ENCODE results near the gene PPP5C. TPM values are rescaled to one million over a fixed set of nuclear protein-coding genes. Genes with fewer than 3 reads are reported as not detected.
A peak's percentile ranks its signal among the peaks of the same experiment; 100 is the strongest.
"Not testable (repeated sequence)": the region's sequence is repeated elsewhere in the genome, so short reads cannot be mapped to it uniquely, and the experiment has no call there.

Gene PPP5C
- total RNA-seq, 2 experiments from 2014 or later = 108 to 111 TPM

DNA sequence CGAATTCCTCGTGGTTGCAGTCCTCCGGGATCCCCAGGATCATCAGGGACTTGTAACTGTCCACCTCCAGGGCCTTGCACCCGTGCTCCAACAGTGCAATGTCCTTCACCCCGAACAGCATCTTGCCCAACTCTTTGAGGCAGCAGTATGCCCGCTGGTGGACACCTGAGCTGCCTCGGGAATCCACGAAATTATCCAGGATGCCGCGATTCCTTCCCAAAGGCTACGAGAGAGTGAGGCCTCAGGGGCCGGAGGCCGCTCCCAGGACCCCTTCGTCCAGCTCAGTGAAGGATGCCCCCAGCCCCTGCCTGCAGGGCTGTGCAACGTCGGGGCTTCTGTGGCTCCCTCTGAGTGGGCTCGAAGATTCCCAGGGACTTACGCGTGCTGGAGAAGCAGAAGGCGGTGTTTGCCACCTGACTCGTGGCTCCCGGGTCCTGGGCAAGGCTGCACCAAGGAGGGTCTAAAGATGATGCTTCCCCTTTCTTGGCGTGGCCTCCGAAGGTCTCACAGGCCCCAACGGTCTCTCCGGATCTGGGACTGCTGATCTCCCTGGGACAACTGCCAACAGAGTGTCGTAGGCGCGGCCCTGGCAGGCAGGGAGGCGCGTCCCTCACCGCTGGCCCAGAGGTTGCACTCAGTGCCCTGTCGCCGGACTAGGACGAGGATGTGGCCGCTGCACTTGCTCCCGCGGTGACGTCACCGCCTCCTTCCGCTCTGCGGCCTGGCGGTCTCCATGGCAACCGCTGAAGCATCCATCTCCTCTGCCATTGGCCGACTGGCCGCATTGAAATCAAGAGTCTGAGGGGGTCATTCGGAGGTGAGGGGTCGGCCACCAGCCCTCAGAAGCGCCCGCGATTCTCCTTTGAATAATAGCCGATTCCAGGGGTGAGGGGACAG is 81.6 kb downstream of the PPP5C start, which contains the start of gene PNMA8C:
PNMA8C (minus strand) TSS at position 698 of the 897 bp plus-strand sequence; CDS start at position 121, 577 bp downstream.
- peak; percentile 78 for DNase-seq
- intact Hi-C loops (cut with micrococcal nuclease) = no loop called here
- ChIA-PET POLR2A (no interaction called here), CTCF (interaction anchor here (1.0 kb wide), 1 partner anchor 86 kb away, joined by 3 read pairs; no protein-coding TSS in a partner anchor)
- peak within 1 kb of the TSS; percentile 52 for H3K4me3 Mint-ChIP-seq
- H3K4me1 Mint-ChIP-seq (ENCODE audit: low read depth) = peaks cover 32% of the 10 kb centered on the region
- no peaks in the 10 kb centered on the region for H3K9me3 Mint-ChIP-seq
- TF ChIP-seq, protein P1, sequence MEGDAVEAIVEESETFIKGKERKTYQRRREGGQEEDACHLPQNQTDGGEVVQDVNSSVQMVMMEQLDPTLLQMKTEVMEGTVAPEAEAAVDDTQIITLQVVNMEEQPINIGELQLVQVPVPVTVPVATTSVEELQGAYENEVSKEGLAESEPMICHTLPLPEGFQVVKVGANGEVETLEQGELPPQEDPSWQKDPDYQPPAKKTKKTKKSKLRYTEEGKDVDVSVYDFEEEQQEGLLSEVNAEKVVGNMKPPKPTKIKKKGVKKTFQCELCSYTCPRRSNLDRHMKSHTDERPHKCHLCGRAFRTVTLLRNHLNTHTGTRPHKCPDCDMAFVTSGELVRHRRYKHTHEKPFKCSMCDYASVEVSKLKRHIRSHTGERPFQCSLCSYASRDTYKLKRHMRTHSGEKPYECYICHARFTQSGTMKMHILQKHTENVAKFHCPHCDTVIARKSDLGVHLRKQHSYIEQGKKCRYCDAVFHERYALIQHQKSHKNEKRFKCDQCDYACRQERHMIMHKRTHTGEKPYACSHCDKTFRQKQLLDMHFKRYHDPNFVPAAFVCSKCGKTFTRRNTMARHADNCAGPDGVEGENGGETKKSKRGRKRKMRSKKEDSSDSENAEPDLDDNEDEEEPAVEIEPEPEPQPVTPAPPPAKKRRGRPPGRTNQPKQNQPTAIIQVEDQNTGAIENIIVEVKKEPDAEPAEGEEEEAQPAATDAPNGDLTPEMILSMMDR (IDR thresholded peaks at IDR 0.05) = no peak
- H3K36me3 Mint-ChIP-seq (ENCODE audit: low read depth) = no peaks in the 10 kb centered on the region
- peak; percentile 63 for ATAC-seq
- peaks cover 66% of the 10 kb centered on the region for H3K27me3 Mint-ChIP-seq
- no peak within 1 kb of the TSS for H3K27ac Mint-ChIP-seq

DNA sequence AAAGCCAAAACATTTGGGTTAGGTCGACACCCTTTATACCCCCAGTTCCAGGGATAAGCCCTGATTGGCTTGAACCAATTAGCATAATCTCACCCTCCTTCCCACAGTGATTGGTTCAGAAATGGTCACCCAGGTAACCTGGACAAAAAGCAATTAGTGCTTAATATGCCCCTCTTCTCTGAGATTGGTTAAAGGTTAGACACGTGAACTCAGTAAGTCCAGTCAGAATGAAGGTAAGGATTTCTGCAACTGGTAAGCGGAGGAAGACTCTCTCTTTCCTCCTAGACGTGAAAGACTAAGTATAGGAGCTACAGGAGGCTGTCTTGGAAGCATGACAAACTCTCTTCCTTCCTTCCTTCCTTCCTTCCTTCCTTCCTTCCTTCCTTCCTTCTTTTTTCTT is 83.1 kb downstream of the PPP5C start:
- ATAC-seq = no peak
- TF ChIP-seq, protein P1 (IDR thresholded peaks at IDR 0.05) = no peak
- CTCF ChIA-PET = no interaction called here
- Mint-ChIP-seq H3K36me3 (ENCODE audit: low read depth) (no peaks in the 10 kb centered on the region), H3K4me3 (no peak overlapping the region), H3K27ac (no peak overlapping the region), H3K4me1 (ENCODE audit: low read depth) (peaks cover 32% of the 10 kb centered on the region), H3K9me3 (no peaks in the 10 kb centered on the region), H3K27me3 (peaks cover 68% of the 10 kb centered on the region)
- DNase-seq = no peak
- intact Hi-C loops (cut with micrococcal nuclease) = no loop called here
- POLR2A ChIA-PET = no interaction called here

DNA sequence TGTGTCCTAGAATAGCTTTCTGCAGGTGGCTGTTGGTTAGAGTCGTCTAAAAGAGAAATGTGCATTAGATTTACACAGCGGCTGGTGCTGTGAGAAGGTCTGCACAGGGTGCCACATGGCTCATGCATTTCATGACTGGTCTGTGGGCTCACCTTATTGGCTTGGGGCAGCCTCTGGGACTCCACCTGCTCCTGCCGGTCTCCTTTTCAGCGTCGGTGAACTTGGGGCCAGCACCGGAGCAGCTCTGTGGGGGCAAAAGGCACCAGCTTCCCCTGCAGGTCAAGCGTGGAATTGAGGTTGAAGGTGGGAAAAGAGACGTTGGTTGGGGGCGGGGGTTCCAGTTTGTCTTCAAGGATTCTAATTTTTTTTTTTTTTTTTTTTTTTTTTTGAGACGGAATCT is 84.9 kb downstream of the PPP5C start:
- H3K4me1 Mint-ChIP-seq (ENCODE audit: low read depth) = peaks cover 21% of the 10 kb centered on the region
- peaks cover 57% of the 10 kb centered on the region for H3K27me3 Mint-ChIP-seq
- ATAC-seq = no peak
- H3K36me3 Mint-ChIP-seq (ENCODE audit: low read depth) = no peaks in the 10 kb centered on the region
- ChIA-PET POLR2A (interaction anchor here (0.6 to 0.7 kb wide), 2 partner anchors 25 to 66 kb away, joined by 3 read pairs; no protein-coding TSS in a partner anchor), CTCF (interaction anchor here (0.8 to 2.0 kb wide), 4 partner anchors 13 to 111 kb away, joined by 3 to 5 read pairs (median 4); no protein-coding TSS in a partner anchor)
- DNase-seq = peak; percentile 17
- intact Hi-C loops (cut with micrococcal nuclease) = no loop called here
- H3K9me3 Mint-ChIP-seq = no peaks in the 10 kb centered on the region
- TF ChIP-seq, protein P1 (IDR thresholded peaks at IDR 0.05) = no peak
- H3K27ac Mint-ChIP-seq = no peak overlapping the region
- H3K4me3 Mint-ChIP-seq = no peak overlapping the region

DNA sequence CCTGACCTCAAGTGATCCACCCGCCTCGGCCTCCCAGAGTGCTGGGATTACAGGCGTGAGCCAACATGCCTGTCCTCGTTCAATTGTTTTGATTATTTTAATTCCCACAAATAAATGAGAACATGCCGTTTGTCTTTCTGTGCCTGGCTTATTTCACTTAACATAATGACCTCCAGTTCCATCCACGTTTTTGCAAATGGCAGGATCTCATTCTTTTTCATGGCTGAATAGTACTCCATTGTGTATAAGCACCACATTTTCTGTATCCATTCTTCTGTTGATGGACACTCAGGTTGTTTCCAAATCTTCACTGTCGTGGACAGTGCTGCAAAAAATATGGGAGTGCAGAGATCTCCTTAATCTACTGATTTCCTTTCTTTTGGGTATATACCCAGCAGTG is 86.6 kb downstream of the PPP5C start:
- H3K36me3 Mint-ChIP-seq (ENCODE audit: low read depth); H3K4me1 Mint-ChIP-seq (ENCODE audit: low read depth); H3K4me3 Mint-ChIP-seq; H3K9me3 Mint-ChIP-seq; ATAC-seq; CTCF ChIA-PET; H3K27ac Mint-ChIP-seq; DNase-seq; intact Hi-C loops (cut with micrococcal nuclease): not testable (repeated sequence)
- H3K27me3 Mint-ChIP-seq = peaks cover 43% of the 10 kb centered on the region
- POLR2A ChIA-PET = interaction anchor here (0.7 kb wide), 1 partner anchor 18 kb away, joined by 3 read pairs; no protein-coding TSS in a partner anchor

- intact Hi-C loops (cut with micrococcal nuclease) = no loop called here
- DNase-seq = no peak
- H3K9me3 Mint-ChIP-seq = no peaks in the 10 kb centered on the region
- H3K4me3 Mint-ChIP-seq = no peak overlapping the region
- ChIA-PET POLR2A (no interaction called here), CTCF (no interaction called here)
- TF ChIP-seq, protein P1 (IDR thresholded peaks at IDR 0.05) = no peak
- no peaks in the 10 kb centered on the region for H3K4me1 Mint-ChIP-seq (ENCODE audit: low read depth)
- H3K36me3 Mint-ChIP-seq (ENCODE audit: low read depth) = no peaks in the 10 kb centered on the region
- peaks cover 32% of the 10 kb centered on the region for H3K27me3 Mint-ChIP-seq
- H3K27ac Mint-ChIP-seq = no peak overlapping the region
- no peak for ATAC-seq
Measured at GRCh38 chr19:46435009-46435408, 88.1 kb downstream of the PPP5C start.

DNA sequence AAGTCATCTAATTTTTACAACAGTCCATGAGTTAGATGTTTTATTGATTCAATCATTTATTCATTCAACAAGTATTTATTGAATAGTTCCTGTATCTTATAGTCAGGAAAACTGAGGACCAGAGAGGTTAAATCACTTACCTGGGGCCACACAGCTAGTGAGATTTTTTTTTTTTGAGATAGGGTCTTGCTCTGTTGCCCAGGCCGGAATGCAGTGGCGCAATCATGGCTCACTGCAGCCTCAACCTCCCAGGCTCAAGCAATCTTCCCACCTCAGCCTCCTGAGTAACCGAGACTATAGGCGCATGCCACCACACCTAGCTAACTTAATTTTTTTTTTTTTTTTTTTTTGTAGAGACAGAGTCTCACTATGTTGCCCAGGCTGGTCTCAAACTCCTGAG is 88.8 kb downstream of the PPP5C start:
- POLR2A ChIA-PET; H3K9me3 Mint-ChIP-seq; H3K27ac Mint-ChIP-seq; H3K4me3 Mint-ChIP-seq; H3K36me3 Mint-ChIP-seq (ENCODE audit: low read depth); CTCF ChIA-PET; ATAC-seq; intact Hi-C loops (cut with micrococcal nuclease); DNase-seq; H3K4me1 Mint-ChIP-seq (ENCODE audit: low read depth): not testable (repeated sequence)
- peaks cover 25% of the 10 kb centered on the region for H3K27me3 Mint-ChIP-seq
